Astrocyte of the cerebellum (primary cell): ENCODE data around the gene PRKCA.

Experiments
- DNase-seq: peaks from one replicate; pipeline ENCODE4 v3.0.0-alpha.2; 2011; ENCODE audit warnings: low read depth
- H3K4me3 ChIP-seq: 2 replicates; pipeline ENCODE4 v1.5.1; 2011; ENCODE audit warnings: mild to moderate bottlenecking, low read depth, low read length, moderate library complexity
- in situ Hi-C: cut with HindIII; loops from 2 replicates; pipeline ENCODE4 v1.10.0; 2017; ENCODE audit warnings: low sequenced_read_pairs
- TF ChIP-seq, protein P1 (sequence below): IDR thresholded peaks from 2 replicates; pipeline ENCODE4 v1.5.1; 2012; ENCODE audit warnings: low read length, low read depth, moderate library complexity, mild to moderate bottlenecking; ENCODE audit errors: missing control alignments

PRKCA gene

GRCh38 chr17:66507982-66508760, 205.8 kb downstream of the PRKCA start:
- TF ChIP-seq, protein P1, sequence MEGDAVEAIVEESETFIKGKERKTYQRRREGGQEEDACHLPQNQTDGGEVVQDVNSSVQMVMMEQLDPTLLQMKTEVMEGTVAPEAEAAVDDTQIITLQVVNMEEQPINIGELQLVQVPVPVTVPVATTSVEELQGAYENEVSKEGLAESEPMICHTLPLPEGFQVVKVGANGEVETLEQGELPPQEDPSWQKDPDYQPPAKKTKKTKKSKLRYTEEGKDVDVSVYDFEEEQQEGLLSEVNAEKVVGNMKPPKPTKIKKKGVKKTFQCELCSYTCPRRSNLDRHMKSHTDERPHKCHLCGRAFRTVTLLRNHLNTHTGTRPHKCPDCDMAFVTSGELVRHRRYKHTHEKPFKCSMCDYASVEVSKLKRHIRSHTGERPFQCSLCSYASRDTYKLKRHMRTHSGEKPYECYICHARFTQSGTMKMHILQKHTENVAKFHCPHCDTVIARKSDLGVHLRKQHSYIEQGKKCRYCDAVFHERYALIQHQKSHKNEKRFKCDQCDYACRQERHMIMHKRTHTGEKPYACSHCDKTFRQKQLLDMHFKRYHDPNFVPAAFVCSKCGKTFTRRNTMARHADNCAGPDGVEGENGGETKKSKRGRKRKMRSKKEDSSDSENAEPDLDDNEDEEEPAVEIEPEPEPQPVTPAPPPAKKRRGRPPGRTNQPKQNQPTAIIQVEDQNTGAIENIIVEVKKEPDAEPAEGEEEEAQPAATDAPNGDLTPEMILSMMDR = no peak
- in situ Hi-C loops = no loop called here
- no peak overlapping the region for H3K4me3 ChIP-seq
- DNase-seq = no peak

DNA sequence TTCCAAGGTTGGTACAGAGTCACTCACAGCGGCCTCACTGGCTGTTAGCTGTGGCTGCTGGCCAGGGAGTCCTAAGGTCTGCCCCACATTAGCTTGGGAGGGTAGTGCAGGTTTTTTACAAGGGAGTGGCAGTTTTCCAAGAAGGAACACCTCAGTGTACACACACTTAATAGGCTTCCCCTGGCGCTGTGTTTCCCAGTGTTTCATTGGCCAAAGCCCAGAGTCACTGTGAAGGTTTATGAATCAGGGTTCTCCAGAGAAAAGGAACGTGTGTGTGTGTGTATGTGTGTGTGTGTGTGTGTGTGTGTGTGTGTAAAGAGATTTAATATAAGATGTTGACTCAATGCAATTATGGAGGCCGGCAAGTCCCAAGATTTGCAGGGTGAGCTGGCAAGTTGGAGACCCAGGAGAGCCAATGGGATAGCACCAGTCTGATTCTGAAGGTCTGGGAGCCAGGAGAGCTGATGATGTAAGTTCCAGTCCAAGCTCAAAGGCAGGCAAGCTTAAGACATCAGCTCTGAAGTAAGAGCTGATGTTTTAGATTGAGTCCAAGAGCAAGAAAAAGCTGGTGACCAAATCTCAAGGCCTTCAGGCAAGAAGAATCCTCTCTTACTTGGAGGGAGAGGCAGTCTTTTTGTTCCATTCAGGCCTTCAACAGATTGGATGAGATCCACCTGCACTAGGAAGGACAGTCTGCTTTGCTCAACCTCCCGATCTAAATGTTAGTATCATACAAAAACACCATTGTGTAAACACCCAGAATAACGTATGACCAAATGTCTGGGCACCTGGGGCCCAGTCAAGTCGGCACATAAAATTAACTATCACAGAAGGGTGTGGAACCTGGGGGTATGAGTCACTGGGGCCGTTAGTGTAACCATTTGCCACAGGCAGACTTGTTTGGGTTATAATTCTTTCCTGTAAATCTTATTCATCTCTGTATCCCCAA, 206.8 kb downstream of the PRKCA start:
- no peak overlapping the region for H3K4me3 ChIP-seq
- in situ Hi-C loops = no loop called here
- no peak for DNase-seq
- TF ChIP-seq, protein P1 = no peak

DNA sequence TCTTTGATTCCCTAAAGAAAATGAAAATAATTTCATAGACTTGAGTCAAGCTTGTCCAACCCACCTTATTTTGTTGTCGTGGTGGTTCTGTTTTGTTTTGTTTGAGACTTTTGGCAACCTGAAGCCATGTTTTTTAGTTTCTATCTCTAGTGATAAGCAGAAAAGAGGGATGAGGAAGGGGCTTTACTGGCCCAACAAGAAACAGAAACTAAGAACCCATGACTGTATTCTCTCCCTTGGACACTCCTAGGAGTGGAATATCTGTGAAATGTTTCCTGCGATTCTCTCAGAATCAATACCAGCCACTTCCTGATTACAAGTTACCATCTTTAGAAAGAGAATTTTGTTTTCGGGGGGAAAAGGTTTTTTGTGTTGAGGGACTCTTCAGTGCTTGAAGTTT, 207.5 kb downstream of the PRKCA start:
- DNase-seq = no peak
- in situ Hi-C loops = no loop called here
- no peak overlapping the region for H3K4me3 ChIP-seq
- TF ChIP-seq, protein P1 = no peak

DNA sequence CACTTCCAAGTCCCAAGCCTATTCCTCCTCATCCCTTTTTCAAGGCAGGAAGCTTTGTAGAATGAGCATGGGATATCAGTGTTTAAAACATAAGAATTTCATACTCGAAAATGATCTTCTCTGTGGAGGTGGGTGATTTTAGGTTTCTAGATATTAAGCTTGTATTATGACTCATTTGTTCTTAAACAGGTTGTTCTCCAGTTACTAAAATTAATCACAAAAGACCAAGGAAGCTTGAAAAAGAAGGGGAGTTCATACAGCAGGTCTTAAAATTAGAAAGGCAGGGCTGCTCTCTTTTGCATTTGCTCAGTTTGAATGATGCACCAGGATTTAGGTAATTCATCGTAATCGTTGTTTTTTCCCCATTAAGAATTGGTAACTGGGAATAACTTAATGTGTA, 208.7 kb downstream of the PRKCA start:
- no peak for DNase-seq
- TF ChIP-seq, protein P1 = no peak
- in situ Hi-C loops = no loop called here
- H3K4me3 ChIP-seq = no peak overlapping the region

DNA sequence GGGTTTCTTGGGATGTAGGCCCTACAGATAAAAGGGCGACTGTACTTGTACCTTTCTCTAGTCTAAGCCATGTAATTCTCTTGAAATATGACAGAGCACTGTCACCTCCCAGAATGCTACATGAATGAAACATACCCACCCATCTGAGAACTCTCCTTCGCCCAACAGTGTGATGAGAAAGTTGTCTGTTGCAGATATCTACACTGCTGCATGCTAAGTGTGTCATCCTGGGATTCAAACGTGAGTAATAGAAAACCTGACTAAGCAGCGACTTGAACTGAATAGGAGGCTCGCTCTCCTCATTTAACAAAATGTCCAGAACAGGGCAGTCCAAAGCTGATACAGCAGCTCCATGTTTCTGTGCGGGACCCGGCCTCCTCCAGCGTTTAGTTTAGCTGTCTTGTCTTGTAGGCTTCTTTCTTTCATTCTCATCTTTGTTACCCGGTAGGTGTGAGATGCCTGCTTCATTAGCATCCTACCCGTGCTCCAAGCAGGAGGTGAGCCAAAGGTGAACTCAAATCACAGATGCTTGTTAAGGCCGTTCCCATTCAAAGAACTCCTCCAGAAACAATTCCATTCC, 211.9 kb downstream of the PRKCA start:
- DNase-seq = no peak

DNA sequence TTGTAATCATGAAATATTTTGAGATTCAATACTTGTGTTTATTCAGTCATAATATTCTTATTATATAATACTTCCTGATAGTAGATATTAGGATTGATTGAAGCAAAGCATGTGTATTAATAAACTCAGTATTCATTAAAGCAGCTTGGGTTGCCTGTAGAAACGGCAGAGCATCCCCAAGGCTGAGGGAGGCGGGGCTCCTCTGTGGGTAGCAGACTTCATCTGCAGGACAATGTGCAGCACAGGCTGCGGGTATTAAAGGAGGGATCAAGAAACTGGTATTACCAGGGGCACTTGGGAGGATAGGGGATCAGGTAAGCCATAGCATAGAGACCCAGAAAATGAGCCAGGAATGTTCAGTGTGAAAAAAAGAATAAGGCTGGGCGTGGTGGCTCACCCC, 213.6 kb downstream of the PRKCA start:
- DNase-seq = no peak
- in situ Hi-C loops = no loop called here
- no peak overlapping the region for H3K4me3 ChIP-seq
- TF ChIP-seq, protein P1 = no peak

More for the DNA sequence above, 211.9 kb downstream of the PRKCA start:
- TF ChIP-seq, protein P1 = no peak
- H3K4me3 ChIP-seq = no peak overlapping the region
- in situ Hi-C loops = no loop called here
